Measurements from ENCODE around the gene FAAP20. TPM values are rescaled to one million over a fixed set of nuclear protein-coding genes. Genes with fewer than 3 reads are reported as not detected.

Gene FAAP20
- total RNA-seq, 1 donor from 2014 or later = 38.3 TPM

GRCh38 chr1:2145946-2146835 lies 48.4 kb downstream of the FAAP20 start:
- Histone ChIP-seq H3K27ac (no peak overlapping the region), H3K4me3 (no peak overlapping the region), H3K9me3 (no peaks in the 10 kb centered on the region), H3K4me1 (no peaks in the 10 kb centered on the region), H3K36me3 (no peaks in the 10 kb centered on the region), H3K27me3 (no peaks in the 10 kb centered on the region)
- DNase-seq (ENCODE audit: low spot score in 2 of 2) = no peak
- intact Hi-C loops (cut with DNase I) = no loop called here
- TF ChIP-seq CTCF (IDR thresholded peaks at IDR 0.05) = no peak

- intact Hi-C loops (cut with DNase I) = no loop called here
- H3K27ac ChIP-seq = no peak overlapping the region
- no peaks in the 10 kb centered on the region for H3K36me3 ChIP-seq
- TF ChIP-seq CTCF (IDR thresholded peaks at IDR 0.05) = no peak
- H3K4me3 ChIP-seq = no peak overlapping the region
- no peak for DNase-seq (ENCODE audit: low spot score in 2 of 2)
- no peaks in the 10 kb centered on the region for H3K27me3 ChIP-seq
- no peaks in the 10 kb centered on the region for H3K9me3 ChIP-seq
- no peaks in the 10 kb centered on the region for H3K4me1 ChIP-seq
Measured at GRCh38 chr1:2144501-2145090, 50.0 kb downstream of the FAAP20 start.

- intact Hi-C loops (cut with DNase I) = no loop called here
- no peak for DNase-seq (ENCODE audit: low spot score in 2 of 2)
Measured at GRCh38 chr1:2143814-2144500, 50.6 kb downstream of the FAAP20 start.

GRCh38 chr1:2141025-2141424 lies 53.5 kb downstream of the FAAP20 start:
- Histone ChIP-seq H3K9me3 (no peaks in the 10 kb centered on the region), H3K4me3 (no peak overlapping the region), H3K36me3 (no peaks in the 10 kb centered on the region), H3K27me3 (no peaks in the 10 kb centered on the region), H3K4me1 (no peaks in the 10 kb centered on the region), H3K27ac (no peak overlapping the region)
- TF ChIP-seq CTCF (IDR thresholded peaks at IDR 0.05) = no peak
- intact Hi-C loops (cut with DNase I) = no loop called here
- no peak for DNase-seq (ENCODE audit: low spot score in 2 of 2)

More at GRCh38 chr1:2143814-2144500, 50.6 kb downstream of the FAAP20 start:
- no peak for TF ChIP-seq CTCF (IDR thresholded peaks at IDR 0.05)
- Histone ChIP-seq H3K4me3 (no peak overlapping the region), H3K27me3 (no peaks in the 10 kb centered on the region), H3K9me3 (no peaks in the 10 kb centered on the region), H3K27ac (no peak overlapping the region), H3K4me1 (no peaks in the 10 kb centered on the region), H3K36me3 (no peaks in the 10 kb centered on the region)

Other genes with a start within 250 kb of the FAAP20 start
- not detected for gene CFAP74, start 191.0 kb downstream of the FAAP20 start, total RNA-seq
- not detected for gene GABRD, start 175.4 kb downstream of the FAAP20 start, total RNA-seq
- 1.3 TPM for gene PRKCZ, start 144.4 kb downstream of the FAAP20 start, total RNA-seq
- gene SKI, start 33.5 kb upstream of the FAAP20 start, total RNA-seq = 139 TPM
- 18.4 TPM for gene MORN1, start 196.8 kb upstream of the FAAP20 start, total RNA-seq
- gene RER1, start 197.1 kb upstream of the FAAP20 start, total RNA-seq = 61.3 TPM
- 26.1 TPM for gene PEX10, start 217.8 kb upstream of the FAAP20 start, total RNA-seq